ENCODE data around the gene TGFA. TPM values are rescaled to one million over a fixed set of nuclear protein-coding genes. Genes with fewer than 3 reads are reported as not detected.

TGFA gene
- total RNA-seq: 7.5 TPM

GRCh38 chr2:70553584-70554337, at the start of gene TGFA:
Gene TGFA (minus strand): TSS chr2:70553826. CDS start chr2:70553767, 59 bp downstream.

Other genes with a start within 250 kb of the TGFA start
- 552 TPM for gene ADD2, start 214.4 kb upstream of the TGFA start, total RNA-seq
- gene FIGLA, start 236.8 kb upstream of the TGFA start, total RNA-seq: not detected